Mucosa of descending colon (tissue), 3 donors: ENCODE data around the gene LIF. TPM values are rescaled to one million over a fixed set of nuclear protein-coding genes. Genes with fewer than 3 reads are reported as not detected.

Experiments
- ATAC-seq: fragments of 200-7000 bp; cut with Tn5 transposase; one replicate; pipeline ENCODE4 v1.9.1; 2020; ENCODE audit warnings: mild to moderate bottlenecking, moderate library complexity
- DNase-seq, 3 donors: peaks; one replicate each; pipeline ENCODE4 v3.0.0-alpha.2; 2020
- H3K36me3 ChIP-seq: fragments of 200-600 bp; one replicate; pipeline ENCODE4 v1.8.0; 2021; ENCODE audit warnings: low read depth, mild to moderate bottlenecking
- H3K4me1 ChIP-seq: fragments of 200-600 bp; one replicate; pipeline ENCODE4 v1.8.0; 2021; ENCODE audit warnings: low read depth, mild to moderate bottlenecking
- H3K4me3 ChIP-seq: fragments of 200-600 bp; one replicate; pipeline ENCODE4 v1.8.0; 2021; ENCODE audit warnings: mild to moderate bottlenecking
- H3K9me3 ChIP-seq: fragments of 200-600 bp; one replicate; pipeline ENCODE4 v1.8.0; 2021; ENCODE audit warnings: mild to moderate bottlenecking
- intact Hi-C, 2 donors: fragments of 100-400 bp; cut with DNase I in 1 of 2; cut with micrococcal nuclease in 1 of 2; formaldehyde crosslinking; loops; one replicate each; pipeline versions ENCODE4 v1.11.0 to v1.11.1; 2022; cut with DNase I, micrococcal nuclease
- long read RNA-seq, 2 donors: library from polyadenylated mRNA; unstranded; transcript quantifications; one replicate each; pipeline ENCODE4 v2.0.0, GENCODE V29; 2019 to 2021
- total RNA-seq, 3 donors: library from RNA; stranded (reverse); fragmentation: NEBNext Ultra II Directional in 2 of 3; extraction: Animal tissue kit (Norgen Biotek cat#: 25700) in 2 of 3; gene quantifications; one replicate each; pipeline versions ENCODE4 v1.2.1 to v1.2.4, GENCODE V29; 2021 to 2023
- TF ChIP-seq, protein P1 (sequence below): fragments of 200-600 bp; IDR thresholded peaks from one replicate; pipeline ENCODE4 v1.8.0; 2022; ENCODE audit warnings: antibody characterized with exemption, mild to moderate bottlenecking
- donor health status: DM: no; HTN: no; CAD: no; lungs with moderate emphysema.
- donor health status: DM: no; HTN: no; CAD: no.
- donor health status: DM: no; HTN: yes; CAD: no.

LIF gene
- total RNA-seq: 10 to 100 TPM in 1 of 3 donors, 1 to 10 TPM in 2; 9.1 to 10.0 (median 9.9) TPM
- long read RNA-seq, donor 1, partial matches to known transcripts: 1 of 8 reads
- long read RNA-seq, donor 1, other reads (novel, unspliced or antisense): 5 of 8 reads
- long read RNA-seq, donor 2: 0 reads

DNA sequence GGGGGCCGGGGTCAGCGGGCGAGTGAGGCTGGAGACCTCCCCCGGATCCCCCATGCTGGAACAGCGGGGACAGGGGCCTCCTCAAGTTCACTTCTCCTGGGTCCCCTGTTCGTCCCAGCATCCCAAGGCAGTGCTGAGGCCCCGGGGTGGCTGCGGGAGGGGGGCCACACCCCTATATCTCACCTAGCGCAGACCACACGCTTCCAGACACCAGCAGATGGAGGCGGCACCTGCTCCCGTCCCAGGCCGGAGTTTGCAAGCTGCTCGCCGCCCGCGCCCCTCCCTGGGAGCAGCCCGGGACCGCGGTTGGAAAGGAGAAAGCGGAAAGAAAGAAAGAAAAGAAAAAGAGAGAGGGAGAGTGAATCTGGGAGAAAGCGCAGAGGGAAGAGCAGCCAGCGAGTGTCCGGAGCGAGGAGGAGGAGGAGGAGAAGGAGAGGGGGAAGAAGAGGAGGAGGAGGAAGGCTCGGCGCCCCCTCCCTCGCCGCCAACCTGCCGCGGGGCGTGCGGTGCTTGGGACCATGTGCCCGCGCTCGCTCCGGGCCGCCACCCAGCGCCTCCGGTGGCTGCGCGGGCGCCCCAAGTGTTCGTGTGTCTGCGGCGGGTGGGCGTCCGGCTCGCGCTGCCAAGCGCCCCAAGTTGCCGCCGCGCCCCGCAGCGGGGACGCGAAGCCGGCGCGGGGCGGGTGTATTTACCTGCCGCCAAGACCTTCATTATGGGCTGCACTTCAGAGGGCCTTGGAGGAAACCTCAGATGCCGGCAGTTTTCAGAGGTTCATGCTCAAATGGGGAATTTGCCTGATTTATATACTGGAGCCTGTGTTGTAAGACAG is at the start of gene LIF:
TSS of gene LIF (minus strand) at position 775 of the 829 bp plus-strand sequence. CDS start at position 711, 64 bp downstream.
- Histone ChIP-seq H3K4me1 (peaks cover 34% of the 10 kb centered on the region), H3K4me3 (peak within 1 kb of the TSS; percentile 28), H3K9me3 (no peaks in the 10 kb centered on the region), H3K36me3 (no peaks in the 10 kb centered on the region)
- TF ChIP-seq, protein P1, sequence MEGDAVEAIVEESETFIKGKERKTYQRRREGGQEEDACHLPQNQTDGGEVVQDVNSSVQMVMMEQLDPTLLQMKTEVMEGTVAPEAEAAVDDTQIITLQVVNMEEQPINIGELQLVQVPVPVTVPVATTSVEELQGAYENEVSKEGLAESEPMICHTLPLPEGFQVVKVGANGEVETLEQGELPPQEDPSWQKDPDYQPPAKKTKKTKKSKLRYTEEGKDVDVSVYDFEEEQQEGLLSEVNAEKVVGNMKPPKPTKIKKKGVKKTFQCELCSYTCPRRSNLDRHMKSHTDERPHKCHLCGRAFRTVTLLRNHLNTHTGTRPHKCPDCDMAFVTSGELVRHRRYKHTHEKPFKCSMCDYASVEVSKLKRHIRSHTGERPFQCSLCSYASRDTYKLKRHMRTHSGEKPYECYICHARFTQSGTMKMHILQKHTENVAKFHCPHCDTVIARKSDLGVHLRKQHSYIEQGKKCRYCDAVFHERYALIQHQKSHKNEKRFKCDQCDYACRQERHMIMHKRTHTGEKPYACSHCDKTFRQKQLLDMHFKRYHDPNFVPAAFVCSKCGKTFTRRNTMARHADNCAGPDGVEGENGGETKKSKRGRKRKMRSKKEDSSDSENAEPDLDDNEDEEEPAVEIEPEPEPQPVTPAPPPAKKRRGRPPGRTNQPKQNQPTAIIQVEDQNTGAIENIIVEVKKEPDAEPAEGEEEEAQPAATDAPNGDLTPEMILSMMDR: no peak
- ATAC-seq: peak; percentile 52
- intact Hi-C loops: no loop called here
- peak in 2 of 3 donors; percentile 69 to 74 for DNase-seq

DNA sequence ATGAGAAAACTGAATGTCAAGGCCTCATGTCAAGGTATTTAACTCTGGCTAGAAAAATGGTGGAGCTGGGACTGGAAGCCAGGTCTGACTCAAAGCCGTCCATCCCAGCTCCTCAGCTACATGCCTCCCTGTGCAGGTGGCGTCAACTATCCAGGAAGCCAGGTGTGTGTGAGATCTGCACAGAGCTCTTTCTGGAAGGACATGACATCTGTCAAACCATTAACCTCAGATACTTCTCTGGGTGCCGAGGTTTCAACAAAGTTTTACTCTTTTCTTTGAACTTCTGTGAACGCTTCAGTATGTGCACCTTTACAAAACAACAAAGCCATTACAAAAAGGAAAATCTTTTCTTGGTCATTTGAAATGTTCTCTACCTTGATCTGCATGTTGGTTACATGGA is 49.8 kb upstream of the LIF start:
- intact Hi-C loops: no loop called here
- Histone ChIP-seq H3K9me3 (no peaks in the 10 kb centered on the region), H3K4me1 (peaks cover 13% of the 10 kb centered on the region), H3K36me3 (peaks cover 5% of the 10 kb centered on the region), H3K4me3 (no peak overlapping the region)
- ATAC-seq (no peak), DNase-seq (no peak)
- TF ChIP-seq, protein P1: no peak

DNA sequence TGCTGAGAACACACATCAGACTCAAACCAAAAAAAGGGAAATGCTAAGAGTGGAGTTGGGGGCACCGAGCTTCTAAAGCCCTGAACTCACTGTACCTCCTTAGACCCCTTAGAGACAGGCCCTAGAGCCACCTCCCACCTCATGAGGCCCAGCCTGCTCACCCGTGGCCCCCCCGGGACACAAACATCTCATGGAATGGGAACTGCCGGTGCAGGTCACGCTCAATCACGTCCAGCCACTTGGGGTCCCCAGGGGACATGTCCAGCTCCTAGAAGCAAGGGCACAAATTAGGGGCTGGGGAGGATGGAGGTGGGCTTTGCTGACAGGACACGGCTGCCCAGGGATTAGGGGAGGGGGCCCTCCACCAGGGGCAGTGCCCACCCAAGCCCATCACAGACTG is 49.0 kb upstream of the LIF start:
- TF ChIP-seq, protein P1: no peak
- ATAC-seq: no peak
- intact Hi-C loops: no loop called here
- no peaks in the 10 kb centered on the region for H3K9me3 ChIP-seq
- peaks cover 18% of the 10 kb centered on the region for H3K4me1 ChIP-seq
- H3K4me3 ChIP-seq: no peak overlapping the region
- peaks cover 5% of the 10 kb centered on the region for H3K36me3 ChIP-seq
- DNase-seq: no peak

DNA sequence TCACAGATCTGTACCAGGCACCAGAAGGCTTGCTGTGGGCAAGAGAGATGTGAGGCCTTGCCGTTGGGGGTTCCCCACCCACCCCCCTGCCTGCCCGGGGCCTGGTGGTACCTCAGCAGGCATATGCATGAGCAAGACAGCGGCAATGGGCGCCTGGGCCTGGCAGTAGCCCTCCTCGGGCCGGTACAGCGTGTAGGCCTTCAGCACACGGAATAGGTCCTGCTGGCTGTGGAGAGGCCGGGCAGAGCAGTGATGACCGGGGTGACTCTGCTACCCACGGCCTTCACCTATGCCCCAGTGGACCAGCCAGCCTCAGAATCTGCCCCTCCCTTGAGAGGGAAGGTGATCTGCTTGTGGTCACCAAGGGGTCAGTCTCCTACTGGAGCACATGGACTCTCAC is 48.3 kb upstream of the LIF start:
- H3K4me3 ChIP-seq: no peak overlapping the region
- H3K4me1 ChIP-seq: peaks cover 25% of the 10 kb centered on the region
- H3K36me3 ChIP-seq: peaks cover 5% of the 10 kb centered on the region
- intact Hi-C loops: no loop called here
- H3K9me3 ChIP-seq: no peaks in the 10 kb centered on the region
- DNase-seq (no peak), ATAC-seq (no peak)
- TF ChIP-seq, protein P1: no peak

DNA sequence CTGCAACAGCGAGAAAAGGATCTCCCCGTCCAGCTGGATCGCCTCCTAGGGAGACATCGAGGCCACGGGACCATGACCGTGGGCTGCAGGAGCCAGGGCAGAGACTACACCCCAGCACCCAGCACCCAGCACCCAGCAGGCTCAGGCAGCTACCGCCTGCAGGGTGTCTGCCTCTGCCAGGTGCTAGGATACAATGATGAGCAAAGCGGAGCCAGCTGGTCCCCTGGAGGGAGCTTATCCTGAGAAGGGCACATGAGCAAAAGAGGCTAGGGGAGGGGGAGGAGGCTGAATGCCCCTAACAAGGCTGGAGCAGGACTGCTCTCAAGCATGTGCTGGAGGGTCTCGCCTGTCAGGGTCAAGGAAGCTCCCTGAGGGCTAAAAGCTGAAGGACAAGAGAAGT is 47.5 kb upstream of the LIF start:
- DNase-seq: no peak
- H3K9me3 ChIP-seq: no peaks in the 10 kb centered on the region
- H3K4me3 ChIP-seq: no peak overlapping the region
- ATAC-seq: no peak
- intact Hi-C loops: no loop called here
- H3K4me1 ChIP-seq: peaks cover 25% of the 10 kb centered on the region
- peaks cover 5% of the 10 kb centered on the region for H3K36me3 ChIP-seq
- TF ChIP-seq, protein P1: no peak
